SK-N-SH (cell line): Measurements from ENCODE around the gene MACIR.

Experiments used
- ELF1 ChIP-seq: IDR thresholded peaks from 2 replicates; pipeline ENCODE4 v1.4.0; 2012
- EP300 ChIP-seq, 2 experiments: IDR thresholded peaks; 2 replicates each; pipeline versions ENCODE4 v1.4.0 to v1.6.1; 2012; ENCODE audit warnings: borderline replicate concordance in 1 of 2, low read depth in 1 of 2, low read length in 1 of 2
- EZH2phosphoT487 ChIP-seq: fragments of 200-600 bp; sonication (generic); IDR thresholded peaks from 2 replicates; pipeline ENCODE4 v1.6.1; 2017; ENCODE audit warnings: low read depth, mixed run types, mild to moderate bottlenecking, antibody characterized with exemption, moderate library complexity, borderline replicate concordance
- NRF1 ChIP-seq: IDR thresholded peaks from 2 replicates; pipeline ENCODE4 v1.6.1; 2012; ENCODE audit warnings: low read depth, mild to moderate bottlenecking, low read length
- POLR2AphosphoS5 ChIP-seq: IDR thresholded peaks from 2 replicates; pipeline ENCODE4 v1.6.1; 2012; ENCODE audit warnings: low read depth, low read length
- RCOR1 ChIP-seq: fragments of 150-350 bp; IDR thresholded peaks from 2 replicates; pipeline ENCODE4 v1.6.1; 2017; ENCODE audit warnings: antibody characterized with exemption, low read length
- REST ChIP-seq: IDR thresholded peaks from 2 replicates; pipeline ENCODE4 v1.6.1; 2012; ENCODE audit warnings: mild to moderate bottlenecking, low read depth, low read length, moderate library complexity
- RFX5 ChIP-seq: IDR thresholded peaks from 2 replicates; pipeline ENCODE4 v1.6.1; 2012; ENCODE audit warnings: mild to moderate bottlenecking, improper control_type of control experiment, low read length
- SMC3 ChIP-seq: IDR thresholded peaks from 2 replicates; pipeline ENCODE4 v1.6.1; 2012; ENCODE audit warnings: low read depth, low read length, improper control_type of control experiment
- YY1 ChIP-seq: IDR thresholded peaks from 2 replicates; pipeline ENCODE4 v1.4.0; 2012; ENCODE audit warnings: low read depth, mild to moderate bottlenecking
- TF ChIP-seq, protein P1 (sequence below): fragments of 200-600 bp; sonication (generic); IDR thresholded peaks from 2 replicates; pipeline ENCODE4 v1.6.1; 2017; ENCODE audit warnings: antibody characterized with exemption, mild to moderate bottlenecking, moderate library complexity
- TF ChIP-seq, protein P2 (sequence below): IDR thresholded peaks from 2 replicates; pipeline ENCODE4 v1.4.0; 2012; ENCODE audit warnings: low read depth
- TF ChIP-seq, protein P3 (sequence below): IDR thresholded peaks from 2 replicates; pipeline ENCODE4; 2012
- TF ChIP-seq, protein P4 (sequence below): fragments of 150-350 bp; IDR thresholded peaks from 2 replicates; pipeline ENCODE4 v1.6.1; 2016; ENCODE audit warnings: mild to moderate bottlenecking, low read depth, low read length

DNA sequence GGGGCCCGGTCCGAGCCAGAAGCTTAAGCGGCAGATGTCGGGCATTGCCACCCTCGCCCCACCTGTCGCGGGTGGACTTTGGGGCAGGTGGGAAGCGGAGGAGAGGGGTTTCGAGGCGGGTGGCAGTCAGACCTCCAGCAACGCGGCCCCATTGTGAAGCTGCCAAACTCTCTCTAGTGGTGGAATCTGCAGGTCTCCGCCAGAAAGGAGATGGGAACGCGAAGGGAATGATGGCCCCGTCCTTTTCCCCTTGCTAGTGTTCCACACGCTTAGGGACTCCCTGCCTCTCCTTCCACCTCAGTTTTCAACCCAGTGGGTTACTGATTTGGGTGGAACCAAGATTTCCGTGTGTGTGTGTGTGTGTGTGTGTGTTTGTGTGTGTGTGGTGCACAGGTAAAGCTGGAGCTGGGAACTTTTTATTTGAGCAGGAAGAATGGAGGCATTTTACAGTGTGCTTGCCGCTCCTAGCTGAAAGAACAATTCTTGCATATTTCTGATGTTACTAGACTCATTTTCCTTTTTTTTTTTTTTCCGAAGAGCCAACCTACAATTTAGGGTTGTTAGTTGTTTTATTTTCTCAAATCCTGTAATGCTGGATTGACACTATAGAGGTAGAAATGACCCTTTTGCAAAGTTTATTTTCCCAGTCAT is 1.3 kb downstream of the MACIR start:
- TF ChIP-seq, protein P1, sequence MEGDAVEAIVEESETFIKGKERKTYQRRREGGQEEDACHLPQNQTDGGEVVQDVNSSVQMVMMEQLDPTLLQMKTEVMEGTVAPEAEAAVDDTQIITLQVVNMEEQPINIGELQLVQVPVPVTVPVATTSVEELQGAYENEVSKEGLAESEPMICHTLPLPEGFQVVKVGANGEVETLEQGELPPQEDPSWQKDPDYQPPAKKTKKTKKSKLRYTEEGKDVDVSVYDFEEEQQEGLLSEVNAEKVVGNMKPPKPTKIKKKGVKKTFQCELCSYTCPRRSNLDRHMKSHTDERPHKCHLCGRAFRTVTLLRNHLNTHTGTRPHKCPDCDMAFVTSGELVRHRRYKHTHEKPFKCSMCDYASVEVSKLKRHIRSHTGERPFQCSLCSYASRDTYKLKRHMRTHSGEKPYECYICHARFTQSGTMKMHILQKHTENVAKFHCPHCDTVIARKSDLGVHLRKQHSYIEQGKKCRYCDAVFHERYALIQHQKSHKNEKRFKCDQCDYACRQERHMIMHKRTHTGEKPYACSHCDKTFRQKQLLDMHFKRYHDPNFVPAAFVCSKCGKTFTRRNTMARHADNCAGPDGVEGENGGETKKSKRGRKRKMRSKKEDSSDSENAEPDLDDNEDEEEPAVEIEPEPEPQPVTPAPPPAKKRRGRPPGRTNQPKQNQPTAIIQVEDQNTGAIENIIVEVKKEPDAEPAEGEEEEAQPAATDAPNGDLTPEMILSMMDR, result no peak
- TF ChIP-seq YY1 (0 out of 2 replicates have a peak, but pooled peaks have one; percentile 25), NRF1 (no peak), RCOR1 (no peak), EZH2phosphoT487 (no peak), POLR2AphosphoS5 (no peak), REST (no peak), RFX5 (no peak), ELF1 (no peak), EP300 (IDR thresholded peaks at IDR 0.05; ENCODE audit: borderline replicate concordance in 1 of 2, low read depth in 1 of 2, low read length in 1 of 2) (no peak), SMC3 (no peak)
- TF ChIP-seq, protein P2, sequence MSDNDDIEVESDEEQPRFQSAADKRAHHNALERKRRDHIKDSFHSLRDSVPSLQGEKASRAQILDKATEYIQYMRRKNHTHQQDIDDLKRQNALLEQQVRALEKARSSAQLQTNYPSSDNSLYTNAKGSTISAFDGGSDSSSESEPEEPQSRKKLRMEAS, result no peak
- TF ChIP-seq, protein P3, sequence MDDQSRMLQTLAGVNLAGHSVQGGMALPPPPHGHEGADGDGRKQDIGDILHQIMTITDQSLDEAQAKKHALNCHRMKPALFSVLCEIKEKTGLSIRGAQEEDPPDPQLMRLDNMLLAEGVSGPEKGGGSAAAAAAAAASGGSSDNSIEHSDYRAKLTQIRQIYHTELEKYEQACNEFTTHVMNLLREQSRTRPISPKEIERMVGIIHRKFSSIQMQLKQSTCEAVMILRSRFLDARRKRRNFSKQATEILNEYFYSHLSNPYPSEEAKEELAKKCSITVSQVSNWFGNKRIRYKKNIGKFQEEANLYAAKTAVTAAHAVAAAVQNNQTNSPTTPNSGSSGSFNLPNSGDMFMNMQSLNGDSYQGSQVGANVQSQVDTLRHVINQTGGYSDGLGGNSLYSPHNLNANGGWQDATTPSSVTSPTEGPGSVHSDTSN, result no peak
- TF ChIP-seq, protein P4, sequence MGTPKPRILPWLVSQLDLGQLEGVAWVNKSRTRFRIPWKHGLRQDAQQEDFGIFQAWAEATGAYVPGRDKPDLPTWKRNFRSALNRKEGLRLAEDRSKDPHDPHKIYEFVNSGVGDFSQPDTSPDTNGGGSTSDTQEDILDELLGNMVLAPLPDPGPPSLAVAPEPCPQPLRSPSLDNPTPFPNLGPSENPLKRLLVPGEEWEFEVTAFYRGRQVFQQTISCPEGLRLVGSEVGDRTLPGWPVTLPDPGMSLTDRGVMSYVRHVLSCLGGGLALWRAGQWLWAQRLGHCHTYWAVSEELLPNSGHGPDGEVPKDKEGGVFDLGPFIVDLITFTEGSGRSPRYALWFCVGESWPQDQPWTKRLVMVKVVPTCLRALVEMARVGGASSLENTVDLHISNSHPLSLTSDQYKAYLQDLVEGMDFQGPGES, result no peak
